ENCODE measurements around the gene CLSTN2. TPM values are rescaled to one million over a fixed set of nuclear protein-coding genes. Genes with fewer than 3 reads are reported as not detected.
A peak's percentile ranks its signal among the peaks of the same experiment; 100 is the strongest.

The CLSTN2 gene
- polyA plus RNA-seq, 4 donors = under 0.01 to 1.2 (median 0.84) TPM; not detected in 1

- Histone ChIP-seq H3K27ac (ENCODE audit: low read depth in 1 of 3, low read length in 2 of 3) (no peak overlapping the region), H3K4me1 (ENCODE audit: control insufficient read depth in 3 of 3, insufficient read depth in 2 of 3, low read depth in 1 of 3, low read length in 2 of 3) (no peaks in the 10 kb centered on the region), H3K36me3 (ENCODE audit: control insufficient read depth in 3 of 3, insufficient read depth in 2 of 3, low read depth in 1 of 3, low read length in 3 of 3) (no peaks in the 10 kb centered on the region), H3K27me3 (ENCODE audit: control insufficient read depth in 3 of 3, insufficient read depth in 3 of 3, low read length in 3 of 3) (peaks cover 0 to 3% (median 0%) of the 10 kb centered on the region in 3 donors), H3K4me3 (ENCODE audit: low read depth in 1 of 3, low read length in 3 of 3) (no peak overlapping the region), H3K9me3 (ENCODE audit: control insufficient read depth in 2 of 2, insufficient read depth in 1 of 2, low read depth in 1 of 2, low read length in 1 of 2) (no peaks in the 10 kb centered on the region)
- DNase-seq (no peak), FAIRE-seq (no peak)
- 34 to 46% (median 36%) methylated on average over 4 of the region's 4 CpGs for WGBS, 3 donors
Measured at GRCh38 chr3:140117096-140117526, 182.1 kb downstream of the CLSTN2 start.

DNA sequence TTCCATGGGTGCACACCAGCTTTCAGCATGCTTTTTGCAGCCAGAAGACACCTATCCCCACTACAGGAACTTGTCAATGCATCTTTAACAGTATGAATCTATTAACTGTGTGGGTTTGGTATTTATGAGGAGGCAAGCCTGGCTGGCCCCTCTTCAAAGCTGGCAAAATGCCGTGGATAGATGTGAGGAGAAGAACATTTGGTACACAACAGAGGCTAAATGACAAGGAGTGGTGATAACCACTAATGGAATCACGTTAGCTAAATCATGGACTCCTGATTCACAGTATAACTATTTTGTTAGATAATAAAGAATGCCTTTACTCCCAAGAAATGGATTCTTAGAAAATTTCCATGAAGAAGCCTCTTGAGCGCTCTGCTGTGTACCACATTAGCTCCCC is 187.2 kb downstream of the CLSTN2 start:
- DNase-seq = no peak
- Histone ChIP-seq H3K4me1 (ENCODE audit: control insufficient read depth in 3 of 3, insufficient read depth in 2 of 3, low read depth in 1 of 3, low read length in 2 of 3) (no peaks in the 10 kb centered on the region), H3K9me3 (ENCODE audit: control insufficient read depth in 2 of 2, insufficient read depth in 1 of 2, low read depth in 1 of 2, low read length in 1 of 2) (no peaks in the 10 kb centered on the region), H3K27ac (ENCODE audit: low read depth in 1 of 3, low read length in 2 of 3) (no peak overlapping the region), H3K4me3 (ENCODE audit: low read depth in 1 of 3, low read length in 3 of 3) (no peak overlapping the region), H3K27me3 (ENCODE audit: control insufficient read depth in 3 of 3, insufficient read depth in 3 of 3, low read length in 3 of 3) (no peaks in the 10 kb centered on the region), H3K36me3 (ENCODE audit: control insufficient read depth in 3 of 3, insufficient read depth in 2 of 3, low read depth in 1 of 3, low read length in 3 of 3) (no peaks in the 10 kb centered on the region)
- WGBS, 3 donors = 15 to 26% (median 18%) methylated on average over 3 of the region's 3 CpGs
- no peak for FAIRE-seq

DNA sequence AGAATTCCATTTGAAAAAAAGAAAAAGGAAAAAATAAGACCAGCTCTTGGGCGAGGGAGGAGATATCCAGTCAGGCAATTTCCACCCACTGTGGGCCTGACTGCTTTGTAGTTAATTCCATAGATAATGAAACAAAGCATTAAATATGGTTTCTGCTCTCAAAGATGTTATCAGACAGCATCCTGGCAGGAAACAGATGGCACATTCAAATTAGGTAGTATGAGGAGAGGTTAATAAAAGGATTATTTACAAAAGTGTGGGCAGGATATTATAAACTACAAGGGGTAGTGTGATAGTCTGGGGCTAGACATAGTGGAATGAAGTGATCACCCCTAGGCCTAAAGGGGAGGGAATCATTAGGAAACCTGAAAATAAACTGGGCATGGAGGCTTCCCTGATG is 193.2 kb downstream of the CLSTN2 start:
- no peak overlapping the region for H3K27ac ChIP-seq (ENCODE audit: low read depth in 1 of 3, low read length in 2 of 3)
- no peak for FAIRE-seq
- WGBS, 3 donors = 28 to 39% (median 34%) methylated on average over 1 of the region's 1 CpG

DNA sequence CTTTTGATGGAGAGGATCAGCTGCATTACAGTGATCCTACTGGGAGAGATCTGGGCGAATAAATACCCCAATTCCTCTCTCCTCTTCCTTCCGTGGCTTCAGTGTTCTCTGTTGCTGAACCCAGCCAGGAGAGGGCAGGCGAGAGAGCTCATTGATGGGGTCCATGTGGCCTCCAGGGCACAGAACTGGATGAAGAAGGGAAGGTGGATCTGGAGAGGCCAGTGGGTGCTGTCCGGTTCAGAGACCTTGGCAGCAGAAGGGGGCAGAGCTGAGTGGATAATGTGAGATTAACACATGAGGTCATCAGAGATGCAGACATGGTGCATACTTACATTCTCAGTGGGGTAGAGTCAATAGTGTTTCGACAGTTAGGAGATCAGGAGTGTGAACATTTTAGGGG is 193.6 kb downstream of the CLSTN2 start:
- no peak overlapping the region for H3K27ac ChIP-seq (ENCODE audit: low read depth in 1 of 3, low read length in 2 of 3)
- no peaks in the 10 kb centered on the region for H3K4me1 ChIP-seq (ENCODE audit: control insufficient read depth in 3 of 3, insufficient read depth in 2 of 3, low read depth in 1 of 3, low read length in 2 of 3)
- H3K36me3 ChIP-seq (ENCODE audit: control insufficient read depth in 3 of 3, insufficient read depth in 2 of 3, low read depth in 1 of 3, low read length in 3 of 3) = no peaks in the 10 kb centered on the region
- FAIRE-seq (no peak), DNase-seq (peak; percentile 16 to 19)
- no peak overlapping the region for H3K4me3 ChIP-seq (ENCODE audit: low read depth in 1 of 3, low read length in 3 of 3)
- WGBS, 3 donors = 42 to 49% (median 47%) methylated on average over 5 of the region's 5 CpGs
- H3K9me3 ChIP-seq (ENCODE audit: control insufficient read depth in 2 of 2, insufficient read depth in 1 of 2, low read depth in 1 of 2, low read length in 1 of 2) = no peaks in the 10 kb centered on the region
- H3K27me3 ChIP-seq (ENCODE audit: control insufficient read depth in 3 of 3, insufficient read depth in 3 of 3, low read length in 3 of 3) = no peaks in the 10 kb centered on the region

More for the DNA sequence above, 193.2 kb downstream of the CLSTN2 start:
- H3K9me3 ChIP-seq (ENCODE audit: control insufficient read depth in 2 of 2, insufficient read depth in 1 of 2, low read depth in 1 of 2, low read length in 1 of 2) = no peaks in the 10 kb centered on the region
- DNase-seq = no peak
- H3K4me3 ChIP-seq (ENCODE audit: low read depth in 1 of 3, low read length in 3 of 3) = no peak overlapping the region
- H3K36me3 ChIP-seq (ENCODE audit: control insufficient read depth in 3 of 3, insufficient read depth in 2 of 3, low read depth in 1 of 3, low read length in 3 of 3) = no peaks in the 10 kb centered on the region
- no peaks in the 10 kb centered on the region for H3K4me1 ChIP-seq (ENCODE audit: control insufficient read depth in 3 of 3, insufficient read depth in 2 of 3, low read depth in 1 of 3, low read length in 2 of 3)
- H3K27me3 ChIP-seq (ENCODE audit: control insufficient read depth in 3 of 3, insufficient read depth in 3 of 3, low read length in 3 of 3) = no peaks in the 10 kb centered on the region

DNA sequence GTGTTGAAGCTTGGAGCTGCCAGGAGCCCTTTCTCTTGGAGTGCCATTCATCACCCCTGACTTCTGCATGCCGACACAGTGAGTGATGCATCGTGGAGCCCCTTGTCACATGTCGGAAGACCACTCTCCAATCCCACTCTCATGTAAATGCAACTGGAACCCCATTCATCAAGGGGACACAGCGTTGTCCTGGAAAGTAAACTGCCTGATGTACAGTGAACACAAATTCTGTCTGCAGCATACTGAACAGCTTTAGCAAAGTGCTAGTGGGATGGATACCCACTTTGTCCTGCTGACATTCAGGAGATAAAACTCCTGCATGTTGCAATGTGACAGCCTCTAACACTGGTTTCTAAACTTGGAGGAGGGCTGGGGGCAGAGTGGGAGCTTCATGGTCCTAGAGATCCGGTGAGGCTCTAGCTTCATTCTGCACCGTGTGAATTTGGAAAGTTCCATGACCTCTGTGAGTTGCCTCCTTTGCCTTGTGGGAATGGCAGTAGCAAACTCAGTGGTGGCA is 194.8 kb downstream of the CLSTN2 start:
- Histone ChIP-seq H3K9me3 (ENCODE audit: control insufficient read depth in 2 of 2, insufficient read depth in 1 of 2, low read depth in 1 of 2, low read length in 1 of 2) (no peaks in the 10 kb centered on the region), H3K27ac (ENCODE audit: low read depth in 1 of 3, low read length in 2 of 3) (no peak overlapping the region), H3K4me3 (ENCODE audit: low read depth in 1 of 3, low read length in 3 of 3) (no peak overlapping the region), H3K27me3 (ENCODE audit: control insufficient read depth in 3 of 3, insufficient read depth in 3 of 3, low read length in 3 of 3) (no peaks in the 10 kb centered on the region), H3K36me3 (ENCODE audit: control insufficient read depth in 3 of 3, insufficient read depth in 2 of 3, low read depth in 1 of 3, low read length in 3 of 3) (no peaks in the 10 kb centered on the region), H3K4me1 (ENCODE audit: control insufficient read depth in 3 of 3, insufficient read depth in 2 of 3, low read depth in 1 of 3, low read length in 2 of 3) (no peaks in the 10 kb centered on the region)
- FAIRE-seq (no peak), DNase-seq (no peak)
- 70 to 86% (median 79%) methylated on average over 6 of the region's 6 CpGs for WGBS, 3 donors

DNA sequence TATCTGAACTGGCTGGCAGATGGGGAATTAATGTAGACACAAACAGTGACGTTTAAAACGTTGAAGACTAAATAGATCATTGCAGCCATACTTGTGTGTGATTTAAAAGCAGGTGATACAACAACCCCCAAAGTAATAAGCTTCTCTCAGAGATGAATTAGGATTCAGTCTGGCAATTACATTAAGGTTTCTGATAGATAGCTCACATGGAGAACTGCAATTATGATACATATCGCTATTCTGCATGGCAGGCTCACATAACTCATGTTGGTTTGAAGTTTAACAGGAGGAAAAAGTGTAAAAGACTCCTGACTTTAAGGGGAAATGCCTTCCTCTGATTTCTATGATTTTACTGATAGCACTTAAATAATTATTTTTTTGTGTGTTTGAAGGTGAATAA is 196.9 kb downstream of the CLSTN2 start:
- Histone ChIP-seq H3K4me3 (ENCODE audit: low read depth in 1 of 3, low read length in 3 of 3) (no peak overlapping the region), H3K9me3 (ENCODE audit: control insufficient read depth in 2 of 2, insufficient read depth in 1 of 2, low read depth in 1 of 2, low read length in 1 of 2) (no peaks in the 10 kb centered on the region), H3K27me3 (ENCODE audit: control insufficient read depth in 3 of 3, insufficient read depth in 3 of 3, low read length in 3 of 3) (no peaks in the 10 kb centered on the region), H3K4me1 (ENCODE audit: control insufficient read depth in 3 of 3, insufficient read depth in 2 of 3, low read depth in 1 of 3, low read length in 2 of 3) (no peaks in the 10 kb centered on the region), H3K27ac (ENCODE audit: low read depth in 1 of 3, low read length in 2 of 3) (no peak overlapping the region), H3K36me3 (ENCODE audit: control insufficient read depth in 3 of 3, insufficient read depth in 2 of 3, low read depth in 1 of 3, low read length in 3 of 3) (no peaks in the 10 kb centered on the region)
- no peak for DNase-seq
- FAIRE-seq = no peak
- WGBS, 3 donors = 42 to 65% (median 56%) methylated on average over 3 of the region's 3 CpGs

DNA sequence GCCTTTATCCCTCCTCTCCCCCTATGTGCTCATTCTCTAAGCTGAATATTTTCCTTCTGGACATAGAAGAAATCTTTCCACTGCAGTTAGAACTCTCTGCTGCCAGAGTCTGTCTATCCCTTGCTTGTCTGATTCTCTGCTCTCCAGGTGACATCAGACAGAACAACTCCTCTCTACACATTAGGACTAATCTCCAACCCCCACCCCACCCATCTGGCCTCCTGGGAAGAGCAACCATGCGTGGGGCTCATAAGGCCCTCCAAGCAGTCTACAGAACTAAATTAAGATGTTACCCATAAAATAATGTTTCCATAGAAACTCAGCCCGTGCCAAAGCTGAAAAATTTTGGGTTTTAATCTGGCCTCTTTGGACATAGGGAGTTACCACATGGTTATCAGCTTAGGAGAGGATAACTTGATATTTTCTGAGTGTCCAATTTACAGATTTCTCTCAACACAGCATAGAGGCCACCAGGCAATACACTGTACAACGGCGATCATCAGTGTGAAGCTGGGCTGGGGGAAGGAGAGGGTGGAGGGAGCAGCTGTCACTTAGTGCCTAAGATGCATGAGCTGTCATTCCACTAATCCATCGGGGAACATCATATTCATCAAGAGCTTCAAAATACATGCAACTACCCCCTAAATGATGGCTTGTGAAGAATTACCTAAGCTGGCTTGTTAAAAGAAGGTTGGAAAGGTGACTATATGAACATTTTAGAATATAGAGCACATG is 199.4 kb downstream of the CLSTN2 start:
- Histone ChIP-seq H3K9me3 (ENCODE audit: control insufficient read depth in 2 of 2, insufficient read depth in 1 of 2, low read depth in 1 of 2, low read length in 1 of 2) (no peaks in the 10 kb centered on the region), H3K27ac (ENCODE audit: low read depth in 1 of 3, low read length in 2 of 3) (no peak overlapping the region), H3K36me3 (ENCODE audit: control insufficient read depth in 3 of 3, insufficient read depth in 2 of 3, low read depth in 1 of 3, low read length in 3 of 3) (no peaks in the 10 kb centered on the region), H3K4me1 (ENCODE audit: control insufficient read depth in 3 of 3, insufficient read depth in 2 of 3, low read depth in 1 of 3, low read length in 2 of 3) (no peaks in the 10 kb centered on the region), H3K27me3 (ENCODE audit: control insufficient read depth in 3 of 3, insufficient read depth in 3 of 3, low read length in 3 of 3) (no peaks in the 10 kb centered on the region), H3K4me3 (ENCODE audit: low read depth in 1 of 3, low read length in 3 of 3) (no peak overlapping the region)
- DNase-seq = no peak
- WGBS, 3 donors = 77 to 85% (median 82%) methylated on average over 5 of the region's 5 CpGs
- FAIRE-seq = no peak

DNA sequence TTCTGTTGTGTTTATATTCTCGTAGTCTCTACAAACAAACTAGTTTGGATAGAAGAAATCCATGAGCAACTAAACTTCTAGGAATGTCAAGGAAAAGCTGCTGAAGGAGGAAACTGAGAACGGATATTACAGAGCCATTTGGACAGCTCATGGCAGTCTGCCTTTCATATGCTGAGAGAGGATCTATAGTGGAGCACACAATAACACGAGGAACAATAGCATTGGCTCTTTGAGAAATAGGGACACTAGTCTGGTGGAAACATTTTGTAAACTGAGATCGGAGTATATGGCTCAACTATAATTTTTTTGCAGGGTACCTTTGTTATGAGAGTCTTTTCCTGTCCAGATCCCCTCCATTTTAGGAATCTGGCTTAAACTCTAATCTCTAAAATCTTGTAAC is 200.5 kb downstream of the CLSTN2 start:
- Histone ChIP-seq H3K27me3 (ENCODE audit: control insufficient read depth in 3 of 3, insufficient read depth in 3 of 3, low read length in 3 of 3) (no peaks in the 10 kb centered on the region), H3K27ac (ENCODE audit: low read depth in 1 of 3, low read length in 2 of 3) (no peak overlapping the region), H3K4me3 (ENCODE audit: low read depth in 1 of 3, low read length in 3 of 3) (no peak overlapping the region), H3K36me3 (ENCODE audit: control insufficient read depth in 3 of 3, insufficient read depth in 2 of 3, low read depth in 1 of 3, low read length in 3 of 3) (no peaks in the 10 kb centered on the region), H3K4me1 (ENCODE audit: control insufficient read depth in 3 of 3, insufficient read depth in 2 of 3, low read depth in 1 of 3, low read length in 2 of 3) (no peaks in the 10 kb centered on the region), H3K9me3 (ENCODE audit: control insufficient read depth in 2 of 2, insufficient read depth in 1 of 2, low read depth in 1 of 2, low read length in 1 of 2) (no peaks in the 10 kb centered on the region)
- 40 to 53% (median 46%) methylated on average over 4 of the region's 4 CpGs for WGBS, 3 donors
- FAIRE-seq (no peak), DNase-seq (no peak)
